HG03280 (cell line): ENCODE results near the gene ESR1.
"Not testable (repeated sequence)": the region's sequence is repeated elsewhere in the genome, so short reads cannot be mapped to it uniquely, and the experiment has no call there.

Experiments used
- ATAC-seq: cut with Tn5 transposase; IDR thresholded peaks from one replicate; pipeline ENCODE4 v1.9.1; 2021; ENCODE audit warnings: mild to moderate bottlenecking, moderate library complexity; ENCODE audit not compliant: unreplicated experiment

ESR1 gene

DNA sequence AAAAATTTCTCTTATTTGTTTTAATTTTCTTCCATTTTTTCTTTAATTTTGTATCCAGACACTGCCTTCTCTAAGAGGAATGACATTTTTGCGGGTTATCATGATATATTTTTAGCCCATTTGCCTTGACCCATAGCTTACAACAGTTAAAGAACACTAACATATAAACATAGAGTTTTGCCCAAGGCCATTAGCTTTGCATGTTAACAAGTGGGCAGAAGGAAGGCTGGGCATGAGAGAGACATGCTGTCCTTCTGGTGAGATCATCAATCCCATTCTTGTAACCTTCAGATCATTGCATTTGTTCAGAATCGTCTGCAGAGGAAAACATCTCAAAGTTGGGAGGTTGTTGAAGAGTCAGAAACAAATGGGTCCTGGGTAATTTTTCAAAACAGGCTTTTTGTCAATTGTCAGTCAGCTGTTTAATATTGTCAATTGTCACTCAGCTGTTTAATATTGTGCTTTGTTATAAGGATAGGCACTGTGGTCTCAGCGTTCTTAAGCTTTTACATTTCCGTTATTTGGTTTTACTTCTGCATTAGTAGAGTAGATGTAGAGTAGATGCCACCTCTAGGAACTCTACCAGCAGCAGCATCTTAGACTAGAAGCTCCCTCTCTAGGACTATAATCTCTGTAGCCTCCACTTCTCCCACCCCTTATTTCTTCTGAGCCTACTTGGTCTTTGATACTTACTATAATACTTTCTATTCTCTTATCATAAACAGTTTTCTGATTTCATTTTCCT, 243.1 kb downstream of the ESR1 start:
- ATAC-seq, result no peak

DNA sequence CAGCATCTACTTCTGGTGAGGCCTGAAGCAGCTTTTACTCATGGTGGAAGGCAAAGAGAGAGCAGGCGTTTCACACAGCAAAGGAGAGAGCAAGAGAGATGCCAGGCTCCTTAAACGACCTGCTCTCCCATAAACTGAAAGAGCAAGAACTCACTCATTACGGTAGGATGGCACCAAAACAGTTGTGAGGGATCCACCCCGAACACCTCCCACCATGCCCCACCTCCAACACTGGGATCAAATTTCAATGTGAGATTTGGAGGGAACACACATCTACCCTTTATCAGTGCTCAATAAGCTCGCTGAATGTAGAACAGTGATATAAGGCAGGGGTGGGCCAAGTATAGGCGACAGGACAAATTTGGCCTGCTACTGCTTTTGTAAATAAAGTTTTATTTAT, 244.6 kb downstream of the ESR1 start:
- ATAC-seq, result no peak

DNA sequence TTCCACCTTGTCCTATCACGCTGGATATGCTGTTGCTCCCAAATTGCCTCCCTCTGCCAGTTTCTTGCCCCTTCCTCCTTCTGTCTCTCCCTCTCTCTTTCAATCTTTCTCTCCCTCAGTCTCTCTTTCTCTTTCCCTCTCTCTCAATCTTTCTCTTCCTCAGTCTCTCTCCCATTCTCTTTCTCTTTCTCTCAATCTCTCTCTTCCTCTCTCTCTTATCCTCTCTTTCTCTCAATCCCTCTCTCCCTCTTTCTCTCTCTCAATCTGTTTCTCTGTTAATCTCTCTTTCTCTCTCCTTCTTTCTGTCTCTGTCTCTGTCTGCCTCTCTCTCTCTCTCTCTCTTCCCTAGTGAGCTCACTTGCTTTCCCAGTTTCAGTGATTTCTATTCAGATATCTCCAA, 245.8 kb downstream of the ESR1 start:
- no peak for ATAC-seq

DNA sequence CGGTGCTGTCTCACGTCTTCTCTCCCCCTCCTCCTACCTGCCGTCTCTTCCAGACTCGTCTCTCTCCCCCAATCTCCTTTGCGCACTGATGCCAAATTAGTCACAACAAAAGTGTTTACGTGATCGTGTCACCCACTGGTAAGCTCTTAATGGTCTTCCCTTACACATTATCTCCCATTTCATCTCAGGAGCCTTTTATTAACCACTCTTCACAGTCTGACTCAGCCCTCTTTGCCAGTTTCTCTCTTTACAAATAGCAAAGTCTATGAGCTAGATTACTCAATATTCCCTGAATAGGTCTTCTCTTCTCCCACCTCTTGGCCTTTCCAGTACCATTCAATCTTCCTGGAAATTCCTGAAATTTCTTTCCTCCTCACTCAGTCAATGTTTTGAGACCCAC, 247.0 kb downstream of the ESR1 start:
- ATAC-seq, result no peak

DNA sequence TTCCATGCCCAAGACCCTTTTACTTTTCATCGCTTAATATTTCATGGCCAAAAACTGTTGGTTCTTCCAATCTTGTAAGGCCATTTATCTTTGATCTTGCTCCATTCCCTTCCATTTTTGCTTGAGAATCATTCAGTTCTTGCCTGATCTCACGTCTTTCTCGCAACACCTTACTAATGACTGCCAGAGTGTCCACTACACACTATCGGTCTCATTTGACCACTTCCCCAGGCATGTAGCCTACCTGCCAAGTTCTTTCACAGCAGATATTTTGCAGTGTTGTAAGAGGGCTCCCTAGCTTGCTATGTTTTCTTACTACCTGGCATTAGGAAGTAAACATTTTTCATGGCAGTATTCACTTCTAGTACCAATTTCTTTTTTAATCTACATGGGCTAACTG, 248.0 kb downstream of the ESR1 start:
- no peak for ATAC-seq

DNA sequence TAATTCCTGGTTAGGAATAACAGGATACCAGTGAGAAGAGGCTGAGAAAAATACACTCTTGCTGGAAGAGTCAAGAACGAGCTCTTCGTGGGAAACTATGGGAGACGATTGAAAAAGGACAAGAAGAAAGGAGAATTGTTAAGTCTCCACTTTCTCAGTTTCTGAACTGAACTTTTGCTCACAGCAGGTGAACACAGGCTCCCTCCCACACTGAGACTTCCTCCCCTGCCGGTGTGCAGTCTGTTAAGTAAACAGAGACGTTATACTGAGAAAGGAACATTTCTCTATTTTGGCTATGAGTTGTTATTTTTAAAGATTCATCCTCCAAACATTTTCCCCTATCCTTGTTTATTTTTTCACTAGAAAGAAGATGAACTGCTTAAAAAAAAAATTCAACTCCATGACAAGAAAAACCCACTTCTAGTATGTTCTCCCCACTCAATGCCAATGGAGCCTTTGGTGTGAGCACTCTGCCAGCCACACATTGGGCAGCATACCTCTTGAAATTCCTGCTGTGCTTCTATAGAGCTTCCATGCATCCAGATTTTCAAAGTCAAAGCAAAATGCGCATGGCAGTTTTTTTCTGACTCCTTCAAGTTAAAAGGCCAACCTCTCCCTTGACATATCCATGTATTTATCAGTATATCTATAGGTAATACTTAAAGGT, 250.5 kb downstream of the ESR1 start:
- ATAC-seq, result peak; percentile 54

DNA sequence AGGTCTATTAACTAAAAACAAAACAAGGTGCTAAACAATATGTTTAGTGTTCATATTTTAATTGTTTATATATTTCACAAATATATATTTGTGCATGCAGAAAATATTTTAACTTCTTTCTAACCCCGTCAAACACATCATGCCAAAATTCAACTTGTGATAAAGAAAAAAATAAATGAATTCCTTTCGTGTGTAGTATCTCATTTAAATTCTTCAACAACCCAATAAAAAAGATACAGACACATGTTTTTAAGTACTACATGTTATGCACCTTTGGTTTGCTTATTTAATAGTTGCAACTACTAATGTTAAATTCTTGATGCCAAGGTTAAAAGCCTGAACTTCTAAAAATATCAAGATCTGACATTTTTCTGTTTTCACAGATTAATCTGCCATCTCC, 252.4 kb downstream of the ESR1 start:
- ATAC-seq, result no peak

DNA sequence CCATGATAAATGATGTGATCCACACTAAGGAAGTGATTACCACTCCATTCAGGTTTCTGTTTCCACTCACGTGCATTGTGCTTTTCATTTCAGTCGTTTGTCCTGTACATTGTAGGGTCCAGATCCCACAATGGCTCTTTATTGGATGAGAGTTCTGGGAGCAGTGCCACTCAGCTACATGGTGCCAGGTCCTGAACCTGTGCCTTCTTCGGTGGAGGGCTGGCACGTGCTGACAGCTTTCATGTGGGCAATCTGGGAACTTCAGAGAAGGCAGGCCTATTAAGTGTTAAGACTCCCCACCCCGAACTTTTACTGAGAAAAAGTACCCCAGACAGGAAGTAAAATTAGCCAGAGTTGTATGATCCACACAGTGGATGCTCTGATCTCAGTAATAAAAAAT, 255.0 kb downstream of the ESR1 start:
- ATAC-seq, result no peak

DNA sequence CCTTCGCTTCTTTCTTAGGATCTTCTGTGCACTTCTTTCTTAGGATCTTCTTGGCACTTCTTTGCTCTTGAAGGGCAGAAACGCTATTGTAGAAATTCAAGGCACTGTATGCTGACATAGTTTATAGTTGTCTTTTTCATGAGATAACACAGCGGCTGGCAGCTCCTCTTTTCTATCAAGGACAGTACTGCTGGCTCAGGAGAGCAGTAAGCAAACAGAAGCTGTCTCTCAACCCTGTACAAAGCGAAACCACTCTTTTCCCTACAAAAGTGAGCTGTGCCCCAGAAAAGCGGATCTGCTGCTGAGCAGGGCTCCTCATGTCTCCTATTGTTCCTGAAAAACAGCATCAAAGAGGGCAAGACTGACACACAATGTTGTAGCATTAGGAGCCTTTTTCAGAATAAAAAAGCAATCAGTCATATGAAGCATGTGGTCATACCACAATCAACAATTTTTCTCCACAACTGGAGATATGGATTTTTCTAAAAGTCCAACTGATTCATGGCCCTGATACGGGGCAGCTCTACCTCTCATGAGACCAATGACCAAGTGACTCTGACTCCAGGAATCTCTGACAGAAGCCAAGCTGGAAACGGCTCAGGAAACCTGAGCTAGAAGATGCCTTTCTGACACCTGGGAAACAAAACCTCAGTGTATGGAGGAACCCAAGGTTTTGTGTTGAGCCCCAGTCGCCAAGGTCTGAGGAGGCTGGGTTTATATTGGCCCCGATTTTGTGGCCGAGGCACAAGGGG, 255.9 kb downstream of the ESR1 start:
- ATAC-seq, result no peak

DNA sequence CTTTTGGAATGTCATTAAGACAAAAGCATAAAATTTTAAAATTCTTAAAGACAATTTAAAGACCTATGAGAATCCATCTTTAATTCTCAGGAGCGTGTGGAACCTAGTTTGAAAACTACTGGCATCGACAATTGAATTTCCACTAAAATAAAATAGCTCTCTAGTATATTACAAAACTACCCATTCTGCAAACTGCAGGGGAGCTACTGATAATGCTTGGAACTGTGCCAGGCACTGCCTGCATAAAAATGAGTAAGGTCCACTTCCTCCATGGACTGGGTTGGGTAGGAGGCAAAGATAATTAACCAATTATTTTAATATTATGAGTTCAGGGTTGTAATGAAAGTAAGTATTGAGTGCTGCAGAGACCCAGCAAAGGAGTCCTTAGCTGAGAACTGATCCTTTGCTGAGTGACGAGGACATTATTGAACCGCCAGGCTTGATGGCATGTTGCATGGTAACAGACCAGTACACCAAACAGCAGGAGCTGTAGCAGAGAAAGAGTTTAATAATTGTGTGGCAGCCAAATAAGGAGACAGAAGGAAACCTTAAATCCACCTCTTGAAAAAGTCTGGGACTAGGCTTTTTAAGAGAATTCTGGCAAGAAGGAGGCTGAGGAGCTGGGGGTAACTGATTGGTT, 261.3 kb downstream of the ESR1 start:
- ATAC-seq, result no peak

DNA sequence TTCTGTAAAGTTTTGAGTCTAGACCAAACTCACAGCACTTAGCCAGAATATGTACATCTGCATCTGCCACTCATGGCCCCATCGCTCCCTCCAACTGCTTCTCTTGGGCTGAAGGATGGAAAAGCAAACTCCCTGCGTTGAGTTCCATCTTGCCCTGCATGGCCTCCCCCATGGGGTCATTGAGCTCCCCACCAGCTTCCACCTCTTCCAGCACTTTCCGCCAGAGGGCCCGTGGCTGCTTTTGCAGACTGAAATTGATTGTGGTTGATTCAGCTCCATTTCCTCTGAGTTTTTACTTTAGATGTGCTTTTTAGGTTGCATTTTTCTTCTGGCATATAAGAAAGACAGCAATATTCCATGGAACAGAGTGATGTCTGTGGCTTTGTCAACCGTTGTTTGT, 263.1 kb downstream of the ESR1 start:
- no peak for ATAC-seq

DNA sequence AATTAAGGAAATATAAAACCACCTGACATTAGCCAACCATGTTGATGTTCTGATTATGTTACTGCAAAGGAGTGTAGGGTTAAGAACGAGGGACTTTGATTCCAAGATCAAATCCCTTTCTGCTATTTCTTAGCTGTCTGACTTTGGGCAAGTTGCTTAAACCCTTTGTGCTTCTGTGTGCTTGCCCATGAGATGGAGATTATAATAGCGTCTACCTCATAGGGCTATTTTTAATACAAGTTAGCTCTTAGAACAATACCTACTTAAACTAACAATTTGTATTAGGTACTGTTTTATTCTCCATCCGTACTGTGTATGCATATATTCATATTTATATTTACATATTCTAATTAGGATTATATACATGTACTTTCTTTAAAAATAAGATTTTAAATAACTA, 263.8 kb downstream of the ESR1 start:
- ATAC-seq, result no peak

DNA sequence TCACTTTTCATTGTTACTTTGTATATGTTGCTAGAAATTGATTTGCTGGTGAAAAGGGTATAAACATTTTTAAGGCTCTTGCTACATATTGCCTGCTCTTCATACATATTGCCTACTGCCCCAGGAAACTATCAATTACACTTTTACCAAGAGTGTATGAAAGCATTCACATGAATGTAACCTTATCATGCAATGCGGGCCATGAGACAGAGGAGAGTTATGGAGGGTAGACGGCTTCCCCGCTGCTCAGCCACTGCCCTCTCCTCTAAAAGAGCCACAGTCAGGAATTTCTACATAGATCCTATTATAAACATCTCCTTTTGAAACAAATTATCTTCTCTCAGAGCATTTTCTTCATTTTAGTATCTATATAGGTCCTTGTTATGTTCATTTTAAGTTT, 264.4 kb downstream of the ESR1 start:
- ATAC-seq, result no peak

DNA sequence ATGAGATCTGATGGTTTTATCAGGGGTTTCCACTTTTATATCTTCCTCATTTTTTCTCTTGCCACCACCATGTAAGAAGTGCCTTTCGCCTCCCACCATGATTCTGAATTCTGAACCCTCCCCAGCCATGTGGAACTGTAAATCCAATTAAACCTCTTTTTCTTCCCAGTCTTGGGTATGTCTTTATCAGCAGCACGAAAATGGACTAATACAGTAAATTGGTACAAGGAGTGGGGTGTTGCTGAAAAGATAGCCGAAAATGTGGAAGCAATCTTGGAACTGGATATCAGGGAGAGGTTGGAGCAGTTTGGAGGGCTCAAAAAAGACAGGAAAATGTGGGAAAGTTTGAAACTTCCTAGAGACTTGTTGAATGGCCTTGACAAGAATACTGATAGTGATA, 268.8 kb downstream of the ESR1 start:
- not testable (repeated sequence) for ATAC-seq

DNA sequence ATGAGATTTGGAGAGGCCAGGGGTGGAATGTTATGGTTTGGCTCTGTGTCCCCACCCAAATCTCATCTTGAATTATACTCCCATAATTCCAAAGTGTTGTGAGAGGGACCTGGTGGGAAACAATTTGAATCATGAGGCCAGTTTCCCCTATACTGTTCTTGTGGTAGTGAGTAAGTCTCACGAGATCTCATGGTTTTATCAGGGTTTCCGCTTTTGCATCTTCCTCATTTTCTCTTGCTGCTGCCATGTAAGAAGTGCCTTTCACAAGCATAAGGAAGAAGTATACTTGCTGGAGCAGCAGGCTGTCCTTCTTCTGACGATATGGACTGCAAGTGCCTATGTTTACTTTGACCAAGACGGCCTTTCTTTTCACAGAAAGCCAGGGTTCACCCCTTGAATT, 270.5 kb downstream of the ESR1 start:
- no peak for ATAC-seq

DNA sequence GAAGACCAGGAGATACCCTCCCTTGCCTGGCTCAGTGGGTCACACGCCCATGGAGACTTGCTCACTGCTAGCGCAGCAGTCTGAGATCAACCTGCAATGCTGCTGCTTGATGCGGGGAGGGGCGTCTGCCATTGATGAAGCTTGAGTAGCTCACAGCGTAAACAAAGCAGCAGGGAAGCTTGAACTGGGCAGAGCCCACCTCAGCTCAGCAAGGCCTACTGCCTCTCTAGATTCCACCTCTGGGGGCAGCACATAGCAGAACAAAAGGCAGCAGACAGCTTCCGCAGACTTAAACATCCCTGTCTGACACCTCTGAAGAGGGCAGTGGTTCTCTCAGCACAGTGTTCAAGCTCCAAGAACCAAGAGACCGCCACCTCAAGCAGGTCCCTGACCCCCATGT, 271.3 kb downstream of the ESR1 start:
- ATAC-seq, result no peak

DNA sequence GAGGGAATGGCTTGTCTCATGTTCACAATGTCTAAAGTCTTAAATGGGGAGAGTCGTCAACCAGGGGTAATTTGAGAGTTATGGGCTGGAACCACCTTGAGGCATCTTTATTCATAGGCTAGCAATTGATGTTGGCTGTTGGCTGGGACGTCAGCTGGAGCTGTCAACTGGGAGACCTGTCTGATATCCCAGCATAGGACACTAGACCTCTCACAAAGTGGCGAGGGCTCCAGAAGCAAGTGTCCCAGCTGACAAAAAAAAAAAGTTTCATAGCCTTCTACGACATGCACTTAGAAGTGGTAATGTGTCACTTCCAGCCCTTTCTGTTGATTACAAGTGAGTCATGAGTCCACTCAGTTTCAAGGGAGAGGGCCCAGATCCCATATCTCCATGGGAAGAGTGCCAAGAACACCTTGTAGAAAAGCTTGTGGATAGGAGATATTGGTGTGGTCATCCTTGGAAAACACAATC, 278.0 kb downstream of the ESR1 start:
- no peak for ATAC-seq

DNA sequence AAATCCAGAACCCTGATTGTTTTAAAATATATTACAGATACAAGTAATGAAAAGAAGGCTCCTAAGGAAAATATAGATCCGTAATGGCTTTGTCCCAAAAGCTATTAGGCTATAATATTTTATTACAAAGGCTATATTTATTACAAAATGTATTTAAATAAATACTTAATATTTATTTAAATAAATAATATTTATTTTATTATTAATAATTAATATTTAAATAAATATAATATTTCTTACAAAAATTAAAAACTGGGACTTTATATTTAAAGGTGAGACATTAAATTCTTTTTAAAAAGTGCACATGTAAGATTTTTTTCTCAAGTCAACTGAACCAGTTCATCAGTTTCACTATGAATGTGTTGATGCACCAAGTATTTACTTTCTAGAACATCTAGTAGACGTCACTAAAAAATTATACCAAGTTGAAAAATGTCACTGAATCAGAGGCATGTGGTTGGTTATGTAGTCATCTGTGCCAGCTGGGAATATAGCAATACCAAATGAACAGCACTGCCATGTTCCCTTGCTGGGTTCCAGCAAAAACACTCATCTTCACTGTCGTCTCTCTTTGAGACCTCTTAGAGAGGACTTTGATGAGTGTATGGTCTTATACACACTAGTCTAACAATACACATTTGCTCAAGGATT, 278.9 kb downstream of the ESR1 start:
- no peak for ATAC-seq

DNA sequence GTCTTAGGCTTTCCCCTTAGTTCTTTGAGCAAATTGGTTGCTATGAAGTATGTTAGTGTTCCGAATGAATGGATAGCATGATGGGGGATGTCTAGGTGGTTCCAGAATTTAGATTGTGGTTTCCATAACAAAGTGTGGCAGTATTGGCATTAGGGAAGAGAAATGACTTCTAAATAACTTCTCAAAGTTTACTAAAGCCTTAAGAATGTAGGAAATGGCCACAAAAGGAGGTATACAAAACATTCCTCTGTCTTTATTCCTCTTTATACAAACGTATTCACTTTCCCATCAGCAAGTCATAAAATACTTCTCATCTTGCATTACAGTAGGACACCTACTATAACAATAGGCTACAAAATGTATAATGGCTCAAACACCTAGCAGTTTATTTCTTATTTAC, 279.6 kb downstream of the ESR1 start:
- ATAC-seq, result no peak

DNA sequence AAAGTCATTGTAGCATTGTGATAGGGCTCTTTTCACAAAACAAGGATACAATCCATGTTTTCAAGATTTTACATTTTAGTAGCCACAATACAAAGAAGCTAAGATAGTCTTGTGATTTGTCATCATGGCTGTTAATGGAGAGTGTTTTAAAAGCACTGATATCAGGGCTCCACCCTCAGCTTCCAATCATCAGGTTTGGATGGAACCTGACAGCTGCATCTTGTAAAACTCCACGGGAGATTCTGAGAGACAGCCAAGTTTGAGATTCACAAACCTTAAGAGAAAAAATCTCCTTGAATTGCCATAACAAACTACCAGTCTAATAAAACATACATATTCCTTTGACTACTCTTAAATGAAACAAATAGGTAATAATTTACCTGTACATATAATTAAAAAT, 280.2 kb downstream of the ESR1 start:
- no peak for ATAC-seq

DNA sequence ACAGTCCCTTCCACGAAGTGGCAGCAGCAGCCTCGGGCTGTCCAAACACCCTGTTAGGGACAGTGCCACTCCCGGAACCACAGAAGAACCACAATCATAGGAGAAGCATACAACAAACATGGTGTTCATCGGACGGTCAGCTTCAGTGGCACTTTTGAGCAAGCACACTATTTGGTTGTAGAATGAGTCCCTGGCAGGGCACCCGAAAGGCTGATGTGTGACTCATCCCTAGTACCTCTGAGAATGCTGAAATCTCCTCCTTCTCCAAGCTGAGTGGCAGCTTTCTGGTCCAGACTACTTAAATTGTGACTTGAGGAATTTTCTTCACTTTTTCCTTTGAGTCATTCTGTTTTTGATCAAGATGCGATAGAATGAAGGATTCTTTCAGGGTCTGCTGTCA, 282.5 kb downstream of the ESR1 start:
- no peak for ATAC-seq
